Measurements from ENCODE around the gene ZBTB7C. TPM values are rescaled to one million over a fixed set of nuclear protein-coding genes. Genes with fewer than 3 reads are reported as not detected.

ZBTB7C gene
- total and polyA plus RNA-seq, 2 of the 4 experiments (the other 2 are of a cell fraction): not detected

DNA sequence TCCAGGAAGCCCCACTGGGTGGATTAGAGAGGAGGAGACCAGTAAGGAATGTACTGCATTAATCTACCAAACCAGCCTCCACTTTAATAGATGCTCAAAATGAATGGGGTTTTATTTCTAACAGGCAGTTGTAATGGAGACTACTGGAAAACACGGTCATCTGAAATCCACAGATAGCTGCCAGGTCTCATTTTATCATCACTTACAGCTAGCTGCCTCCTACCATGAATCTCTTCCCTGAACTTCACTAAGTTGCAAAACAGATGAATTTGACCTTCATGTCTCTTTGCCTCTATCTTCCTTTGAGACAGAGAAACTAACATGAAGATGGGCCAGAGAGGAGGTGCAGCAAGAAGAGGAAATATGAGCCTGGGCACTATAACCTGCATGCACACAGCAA is 21.9 kb downstream of the ZBTB7C start:
- no peak overlapping the region for H3K9ac ChIP-seq (ENCODE audit: low read depth, low read length)
- H2BK20ac ChIP-seq (ENCODE audit: low read depth, low read length): no peak overlapping the region
- no peak overlapping the region for H3K4me3 ChIP-seq (ENCODE audit: insufficient read depth, low read depth, low read length)
- no peak overlapping the region for H2AK9ac ChIP-seq (replicated peaks; ENCODE audit: low read depth, low read length, poor library complexity)
- in situ Hi-C loops (cut with MboI; ENCODE audit: low sequenced_read_pairs) (no loop called here), intact Hi-C loops (cut with micrococcal nuclease) (no loop called here), dilution Hi-C loops (cut with HindIII; ENCODE audit: low sequenced_read_pairs, unreplicated experiment) (no loop called here)
- no peak overlapping the region for H3K27ac ChIP-seq (ENCODE audit: insufficient read depth, low read length)
- no peaks in the 10 kb centered on the region for H3K36me3 ChIP-seq (ENCODE audit: control insufficient read depth, insufficient read depth, low read length)
- no peak overlapping the region for H2AK5ac ChIP-seq (ENCODE audit: low read depth, low read length)
- no peak overlapping the region for H4K91ac ChIP-seq (ENCODE audit: insufficient read depth, low read depth, low read length)
- BruUV-seq (replicated peaks): no TSS peak
- H3K23ac ChIP-seq (ENCODE audit: low read depth, low read length): no peak overlapping the region
- H3K18ac ChIP-seq (ENCODE audit: low read depth, low read length): no peak overlapping the region
- H2BK5ac ChIP-seq (ENCODE audit: low read depth, low read length, poor library complexity, severe bottlenecking): no peak overlapping the region
- no peak overlapping the region for H2BK15ac ChIP-seq (ENCODE audit: low read depth, low read length)
- ChIA-PET POLR2A (ENCODE audit: unreplicated experiment) (no interaction called here), CTCF (no interaction called here)
- no peak overlapping the region for H3K4ac ChIP-seq (ENCODE audit: low read depth, low read length)
- no peaks in the 10 kb centered on the region for H3K4me1 ChIP-seq (ENCODE audit: control insufficient read depth, insufficient read depth, low read length)
- no peak overlapping the region for H2BK120ac ChIP-seq (ENCODE audit: low read depth, low read length)
- H3K14ac ChIP-seq (replicated peaks; ENCODE audit: low read depth, low read length): no peak overlapping the region
- no peak overlapping the region for H2AFZ ChIP-seq (replicated peaks; ENCODE audit: low read length, poor library complexity)
- H3K56ac ChIP-seq (ENCODE audit: extremely low read depth, insufficient read depth, low read length): no peak overlapping the region
- H3K27me3 ChIP-seq (ENCODE audit: control insufficient read depth, insufficient read depth, low read length): peaks cover 19% of the 10 kb centered on the region
- WGBS, 2 experiments (ENCODE audit: extremely low coverage in 2 of 2, insufficient read length in 1 of 2): no CpG with 5 or more reads among the region's 1 CpG
- no peaks in the 10 kb centered on the region for H3K79me1 ChIP-seq (ENCODE audit: low read depth in 1 of 2, low read length in 2 of 2)
- H3K9me3 ChIP-seq (ENCODE audit: control insufficient read depth, insufficient read depth, low read length): no peaks in the 10 kb centered on the region
- H4K20me1 ChIP-seq (ENCODE audit: insufficient read depth, low read length): no peaks in the 10 kb centered on the region
- H4K5ac ChIP-seq (ENCODE audit: low read depth, low read length): no peak overlapping the region
- no peak overlapping the region for H4K8ac ChIP-seq (ENCODE audit: low read depth in 2 of 2, low read length in 2 of 2)
- TF ChIP-seq, protein P1, sequence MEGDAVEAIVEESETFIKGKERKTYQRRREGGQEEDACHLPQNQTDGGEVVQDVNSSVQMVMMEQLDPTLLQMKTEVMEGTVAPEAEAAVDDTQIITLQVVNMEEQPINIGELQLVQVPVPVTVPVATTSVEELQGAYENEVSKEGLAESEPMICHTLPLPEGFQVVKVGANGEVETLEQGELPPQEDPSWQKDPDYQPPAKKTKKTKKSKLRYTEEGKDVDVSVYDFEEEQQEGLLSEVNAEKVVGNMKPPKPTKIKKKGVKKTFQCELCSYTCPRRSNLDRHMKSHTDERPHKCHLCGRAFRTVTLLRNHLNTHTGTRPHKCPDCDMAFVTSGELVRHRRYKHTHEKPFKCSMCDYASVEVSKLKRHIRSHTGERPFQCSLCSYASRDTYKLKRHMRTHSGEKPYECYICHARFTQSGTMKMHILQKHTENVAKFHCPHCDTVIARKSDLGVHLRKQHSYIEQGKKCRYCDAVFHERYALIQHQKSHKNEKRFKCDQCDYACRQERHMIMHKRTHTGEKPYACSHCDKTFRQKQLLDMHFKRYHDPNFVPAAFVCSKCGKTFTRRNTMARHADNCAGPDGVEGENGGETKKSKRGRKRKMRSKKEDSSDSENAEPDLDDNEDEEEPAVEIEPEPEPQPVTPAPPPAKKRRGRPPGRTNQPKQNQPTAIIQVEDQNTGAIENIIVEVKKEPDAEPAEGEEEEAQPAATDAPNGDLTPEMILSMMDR (conservative IDR thresholded peaks at IDR 0.05; ENCODE audit: low read depth, low read length): no peak
- no peak for DNase-seq
- H3K9me1 ChIP-seq (ENCODE audit: insufficient read depth, low read length): no peaks in the 10 kb centered on the region
- H3K4me2 ChIP-seq (ENCODE audit: low read depth, low read length): no peak overlapping the region
- no peak for ATAC-seq (ENCODE audit: low read depth)
